ENCODE results near the gene PRIMA1. TPM values are rescaled to one million over a fixed set of nuclear protein-coding genes. Genes with fewer than 3 reads are reported as not detected.

PRIMA1 gene
- total RNA-seq, 1 donor from 2014 or later: not detected

GRCh38 chr14:93712838-93713724 is 75.2 kb downstream of the PRIMA1 start:
- Mint-ChIP-seq H3K4me1 (no peaks in the 10 kb centered on the region), H3K9me3 (no peaks in the 10 kb centered on the region), H3K4me3 (no peak overlapping the region), H3K27me3 (no peaks in the 10 kb centered on the region), H3K27ac (no peak overlapping the region), H3K36me3 (ENCODE audit: low read depth) (no peaks in the 10 kb centered on the region)
- intact Hi-C loops (cut with micrococcal nuclease): no loop called here
- no peak for DNase-seq
- ATAC-seq (ENCODE audit: low read depth): no peak
- TF ChIP-seq CTCF (IDR thresholded peaks at IDR 0.05): no peak
- ChIA-PET CTCF (no interaction called here), POLR2A (no interaction called here)

GRCh38 chr14:93712079-93712837 is 76.0 kb downstream of the PRIMA1 start:
- Mint-ChIP-seq H3K27me3 (no peaks in the 10 kb centered on the region), H3K36me3 (ENCODE audit: low read depth) (no peaks in the 10 kb centered on the region), H3K9me3 (no peaks in the 10 kb centered on the region), H3K4me1 (no peaks in the 10 kb centered on the region), H3K4me3 (no peak overlapping the region), H3K27ac (no peak overlapping the region)
- ChIA-PET POLR2A (no interaction called here), CTCF (no interaction called here)
- intact Hi-C loops (cut with micrococcal nuclease): no loop called here
- ATAC-seq (ENCODE audit: low read depth): no peak
- DNase-seq: no peak
- no peak for TF ChIP-seq CTCF (IDR thresholded peaks at IDR 0.05)

- POLR2A ChIA-PET: no interaction called here
- no peak for ATAC-seq (ENCODE audit: low read depth)
- intact Hi-C loops (cut with micrococcal nuclease): no loop called here
These were observed 79.0 kb downstream of the PRIMA1 start for GRCh38 chr14:93709249-93709648.

GRCh38 chr14:93708800-93709199 is 79.5 kb downstream of the PRIMA1 start:
- Mint-ChIP-seq H3K36me3 (ENCODE audit: low read depth) (no peaks in the 10 kb centered on the region), H3K27me3 (peaks cover 2% of the 10 kb centered on the region), H3K4me3 (no peak overlapping the region), H3K27ac (no peak overlapping the region), H3K9me3 (no peaks in the 10 kb centered on the region), H3K4me1 (no peaks in the 10 kb centered on the region)
- TF ChIP-seq CTCF (IDR thresholded peaks at IDR 0.05): no peak
- POLR2A ChIA-PET: no interaction called here
- DNase-seq: no peak
- ATAC-seq (ENCODE audit: low read depth): no peak
- intact Hi-C loops (cut with micrococcal nuclease): no loop called here
- CTCF ChIA-PET: no interaction called here

More at GRCh38 chr14:93709249-93709648, 79.0 kb downstream of the PRIMA1 start:
- Mint-ChIP-seq H3K27me3 (no peaks in the 10 kb centered on the region), H3K27ac (no peak overlapping the region), H3K9me3 (no peaks in the 10 kb centered on the region), H3K36me3 (ENCODE audit: low read depth) (no peaks in the 10 kb centered on the region), H3K4me3 (no peak overlapping the region), H3K4me1 (no peaks in the 10 kb centered on the region)
- no peak for TF ChIP-seq CTCF (IDR thresholded peaks at IDR 0.05)
- CTCF ChIA-PET: no interaction called here
- DNase-seq: no peak

GRCh38 chr14:93708311-93708734 is 80.0 kb downstream of the PRIMA1 start:
- TF ChIP-seq CTCF (IDR thresholded peaks at IDR 0.05): no peak
- Mint-ChIP-seq H3K27me3 (peaks cover 7% of the 10 kb centered on the region), H3K27ac (no peak overlapping the region), H3K4me3 (no peak overlapping the region), H3K9me3 (no peaks in the 10 kb centered on the region), H3K36me3 (ENCODE audit: low read depth) (no peaks in the 10 kb centered on the region), H3K4me1 (no peaks in the 10 kb centered on the region)
- ChIA-PET CTCF (no interaction called here), POLR2A (no interaction called here)
- ATAC-seq (ENCODE audit: low read depth): no peak
- intact Hi-C loops (cut with micrococcal nuclease): no loop called here
- DNase-seq: no peak
